Fibroblast of skin of back (primary cell): Measurements from ENCODE around the gene GMDS.
A peak's percentile ranks its signal among the peaks of the same experiment; 100 is the strongest.

Experiments used
- DNase-seq: peaks from one replicate; pipeline ENCODE4 v3.0.0-alpha.2; 2013

GMDS gene

GRCh38 chr6:1735239-1735803, 510.1 kb downstream of the GMDS start:
- no peak for DNase-seq

GRCh38 chr6:1730882-1731281, 514.5 kb downstream of the GMDS start:
- DNase-seq, result no peak

GRCh38 chr6:1729750-1730140, 515.7 kb downstream of the GMDS start:
- DNase-seq, result peak; percentile 19

GRCh38 chr6:1729133-1729749, 516.2 kb downstream of the GMDS start:
- DNase-seq, result no peak

- no peak for DNase-seq
Observed at GRCh38 chr6:1726341-1726768, 519.0 kb downstream of the GMDS start.

- no peak for DNase-seq
Observed at GRCh38 chr6:1724616-1725015, 520.8 kb downstream of the GMDS start.

GRCh38 chr6:1724124-1724523, 521.3 kb downstream of the GMDS start:
- DNase-seq, result no peak

GRCh38 chr6:1722801-1723200, 522.6 kb downstream of the GMDS start:
- DNase-seq, result no peak

- no peak for DNase-seq
Observed at GRCh38 chr6:1720620-1721322, 524.6 kb downstream of the GMDS start.

GRCh38 chr6:1719922-1720321, 525.5 kb downstream of the GMDS start:
- no peak for DNase-seq

- DNase-seq, result no peak
Observed at GRCh38 chr6:1716868-1717267, 528.5 kb downstream of the GMDS start.

GRCh38 chr6:1716396-1716795, 529.0 kb downstream of the GMDS start:
- no peak for DNase-seq

- no peak for DNase-seq
Observed at GRCh38 chr6:1715336-1715735, 530.1 kb downstream of the GMDS start.

GRCh38 chr6:1714654-1715053, 530.8 kb downstream of the GMDS start:
- no peak for DNase-seq

GRCh38 chr6:1713016-1713600, 532.3 kb downstream of the GMDS start:
- no peak for DNase-seq

GRCh38 chr6:1712451-1712850, 533.0 kb downstream of the GMDS start:
- DNase-seq, result no peak

GRCh38 chr6:1711136-1711535, 534.3 kb downstream of the GMDS start:
- no peak for DNase-seq

GRCh38 chr6:1709234-1709641, 536.2 kb downstream of the GMDS start:
- no peak for DNase-seq

- DNase-seq, result no peak
Observed at GRCh38 chr6:1708820-1709219, 536.6 kb downstream of the GMDS start.

- DNase-seq, result no peak
Observed at GRCh38 chr6:1708122-1708521, 537.3 kb downstream of the GMDS start.

- no peak for DNase-seq
Observed at GRCh38 chr6:1705630-1706029, 539.8 kb downstream of the GMDS start.

GRCh38 chr6:1705183-1705582, 540.2 kb downstream of the GMDS start:
- DNase-seq, result no peak

- no peak for DNase-seq
Observed at GRCh38 chr6:1704711-1705110, 540.7 kb downstream of the GMDS start.

- no peak for DNase-seq
Observed at GRCh38 chr6:1703923-1704322, 541.5 kb downstream of the GMDS start.
